ENCODE measurements around the gene PUS3.

The PUS3 gene, protein sequence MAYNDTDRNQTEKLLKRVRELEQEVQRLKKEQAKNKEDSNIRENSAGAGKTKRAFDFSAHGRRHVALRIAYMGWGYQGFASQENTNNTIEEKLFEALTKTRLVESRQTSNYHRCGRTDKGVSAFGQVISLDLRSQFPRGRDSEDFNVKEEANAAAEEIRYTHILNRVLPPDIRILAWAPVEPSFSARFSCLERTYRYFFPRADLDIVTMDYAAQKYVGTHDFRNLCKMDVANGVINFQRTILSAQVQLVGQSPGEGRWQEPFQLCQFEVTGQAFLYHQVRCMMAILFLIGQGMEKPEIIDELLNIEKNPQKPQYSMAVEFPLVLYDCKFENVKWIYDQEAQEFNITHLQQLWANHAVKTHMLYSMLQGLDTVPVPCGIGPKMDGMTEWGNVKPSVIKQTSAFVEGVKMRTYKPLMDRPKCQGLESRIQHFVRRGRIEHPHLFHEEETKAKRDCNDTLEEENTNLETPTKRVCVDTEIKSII

DNA sequence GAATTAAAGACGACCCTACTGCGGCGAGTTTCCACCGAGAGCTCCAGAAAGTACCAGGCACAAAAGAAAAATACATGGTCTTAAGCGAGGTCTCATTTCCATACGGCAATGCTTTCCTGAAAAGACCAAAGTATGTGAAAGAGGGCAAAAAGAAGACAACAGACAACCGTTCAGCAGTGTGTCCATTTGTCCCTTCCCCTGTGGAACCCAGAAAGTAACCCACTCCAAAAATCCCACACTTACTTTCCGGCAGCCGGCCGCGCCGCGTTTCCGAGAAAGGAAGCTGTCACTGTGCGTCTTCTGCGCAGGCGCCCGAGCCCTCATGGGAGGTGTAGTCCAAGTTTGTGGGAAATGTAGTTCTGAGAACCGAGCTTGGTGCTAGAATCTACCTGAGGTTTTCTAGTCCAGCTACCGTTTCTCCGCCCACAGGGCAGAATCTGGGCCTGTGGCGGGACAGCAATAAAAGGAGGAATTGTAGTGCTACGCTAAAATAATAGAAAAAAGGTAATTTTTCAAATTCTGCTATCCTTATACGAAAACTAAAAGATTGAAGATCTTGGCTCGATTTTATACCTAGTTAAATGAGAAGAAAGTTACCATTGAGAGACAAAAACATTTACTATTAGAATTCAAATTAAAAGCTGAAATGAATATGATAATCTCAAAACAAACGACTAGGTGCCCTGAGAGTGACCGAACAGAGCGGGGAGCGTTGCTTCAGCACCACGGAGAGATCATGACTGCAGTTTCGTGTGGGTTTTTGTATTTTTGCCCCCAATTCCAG is at the start of gene PUS3:
Gene PUS3, minus strand, starts transcription at position 280 of the 784 bp plus-strand sequence. CDS start 6,922 bp downstream, outside the sequence.
- peak; percentile 97 for DNase-seq

DNA sequence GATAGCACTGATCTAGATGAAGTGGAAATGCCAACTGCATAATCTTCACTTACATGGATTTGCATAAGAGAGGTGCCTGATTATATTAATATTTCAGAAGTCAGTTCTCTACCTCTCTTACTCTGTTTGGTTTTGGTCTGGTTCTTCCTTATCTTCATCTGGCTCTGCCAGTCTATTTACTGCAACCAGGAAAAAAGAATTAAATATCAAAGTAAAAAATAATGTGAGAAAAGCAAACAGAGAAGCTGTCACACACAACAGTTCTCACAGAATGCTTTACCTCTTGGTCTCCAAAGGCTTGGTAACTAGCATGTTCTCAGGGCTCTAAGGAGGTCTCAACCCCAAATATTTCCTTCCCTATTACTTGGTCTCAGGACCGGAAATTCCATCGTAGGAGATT is 49.6 kb upstream of the PUS3 start:
- no peak for DNase-seq

DNA sequence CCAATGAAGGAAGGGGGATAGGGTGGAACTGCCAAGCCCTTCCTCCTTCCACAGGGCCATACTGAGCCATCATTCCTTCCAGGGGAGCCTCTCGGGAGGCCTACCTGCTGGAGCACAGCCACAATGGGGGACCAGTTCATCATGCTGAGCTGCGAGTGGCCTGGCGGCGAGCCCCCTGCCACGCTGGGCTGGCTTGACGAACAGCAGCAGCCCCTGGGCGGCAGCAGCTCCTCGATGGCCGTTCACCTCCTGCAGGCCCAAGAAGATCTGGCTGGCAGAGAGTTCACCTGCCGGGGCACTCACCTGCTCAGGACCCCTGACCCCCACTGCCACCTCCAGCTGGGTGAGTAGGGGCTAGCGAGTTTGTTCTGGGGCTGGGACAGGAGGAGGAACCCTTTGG is 48.7 kb upstream of the PUS3 start:
- DNase-seq: no peak

DNA sequence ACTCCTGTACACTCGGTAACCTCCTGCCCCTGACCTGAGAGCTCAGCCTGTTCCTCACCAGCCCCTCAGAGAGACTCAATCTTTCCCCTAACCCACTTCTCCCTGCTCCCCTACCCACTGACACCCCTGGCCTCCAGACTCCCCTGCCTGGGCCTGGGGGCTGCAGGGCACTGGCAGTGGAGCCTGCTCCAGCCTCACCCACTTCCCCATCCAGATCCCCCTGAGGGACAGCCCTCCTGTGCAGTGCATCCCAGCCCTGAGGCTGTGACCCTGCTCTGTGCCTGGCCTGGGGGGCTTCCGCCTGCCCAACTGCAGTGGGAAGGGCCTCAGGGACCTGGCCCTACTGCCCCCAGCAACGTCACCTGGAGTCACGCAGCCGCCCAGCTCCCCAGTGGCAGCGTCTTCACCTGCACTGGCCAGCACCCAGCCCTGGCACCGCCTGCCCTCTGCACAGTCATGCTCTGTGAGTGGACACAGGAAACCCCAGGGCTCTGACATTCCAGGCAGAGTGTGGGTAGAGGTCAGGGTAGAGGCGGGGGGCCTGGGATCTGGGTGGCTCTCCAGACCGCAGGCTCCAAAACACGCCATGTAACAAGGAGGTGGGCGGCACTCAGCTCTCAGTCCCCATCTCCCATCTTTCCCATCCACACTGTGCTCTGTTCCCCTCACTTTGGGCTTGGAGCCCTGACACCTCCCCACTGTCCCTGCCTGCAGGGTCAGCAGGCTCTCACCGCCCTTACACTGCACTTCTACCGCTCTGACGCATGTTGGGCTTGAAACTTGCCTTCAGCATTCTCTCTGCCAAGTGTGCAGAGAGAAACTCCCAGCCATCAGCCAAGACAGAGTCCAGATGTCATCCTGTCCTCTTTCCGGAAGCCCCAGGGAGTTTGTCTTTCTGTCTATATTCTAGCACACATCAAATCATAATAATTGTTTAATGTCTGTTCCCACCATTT is 48.0 kb upstream of the PUS3 start:
- DNase-seq: no peak

DNA sequence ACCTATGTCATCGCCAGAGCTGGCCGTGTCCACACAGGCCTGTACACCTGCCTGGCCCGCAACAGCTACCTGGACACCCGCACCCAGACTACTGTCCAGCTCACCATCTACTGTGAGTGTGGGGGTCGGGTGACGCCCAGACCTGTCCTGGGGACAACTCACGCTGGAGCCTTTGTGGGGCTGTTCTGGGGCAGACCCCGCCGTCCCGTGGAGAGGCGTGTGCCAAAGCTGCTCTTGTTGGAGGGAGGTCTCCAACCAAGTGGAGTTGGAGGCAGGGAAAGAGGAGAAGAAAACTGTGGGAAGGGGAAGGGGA is 47.1 kb upstream of the PUS3 start:
- DNase-seq: no peak

DNA sequence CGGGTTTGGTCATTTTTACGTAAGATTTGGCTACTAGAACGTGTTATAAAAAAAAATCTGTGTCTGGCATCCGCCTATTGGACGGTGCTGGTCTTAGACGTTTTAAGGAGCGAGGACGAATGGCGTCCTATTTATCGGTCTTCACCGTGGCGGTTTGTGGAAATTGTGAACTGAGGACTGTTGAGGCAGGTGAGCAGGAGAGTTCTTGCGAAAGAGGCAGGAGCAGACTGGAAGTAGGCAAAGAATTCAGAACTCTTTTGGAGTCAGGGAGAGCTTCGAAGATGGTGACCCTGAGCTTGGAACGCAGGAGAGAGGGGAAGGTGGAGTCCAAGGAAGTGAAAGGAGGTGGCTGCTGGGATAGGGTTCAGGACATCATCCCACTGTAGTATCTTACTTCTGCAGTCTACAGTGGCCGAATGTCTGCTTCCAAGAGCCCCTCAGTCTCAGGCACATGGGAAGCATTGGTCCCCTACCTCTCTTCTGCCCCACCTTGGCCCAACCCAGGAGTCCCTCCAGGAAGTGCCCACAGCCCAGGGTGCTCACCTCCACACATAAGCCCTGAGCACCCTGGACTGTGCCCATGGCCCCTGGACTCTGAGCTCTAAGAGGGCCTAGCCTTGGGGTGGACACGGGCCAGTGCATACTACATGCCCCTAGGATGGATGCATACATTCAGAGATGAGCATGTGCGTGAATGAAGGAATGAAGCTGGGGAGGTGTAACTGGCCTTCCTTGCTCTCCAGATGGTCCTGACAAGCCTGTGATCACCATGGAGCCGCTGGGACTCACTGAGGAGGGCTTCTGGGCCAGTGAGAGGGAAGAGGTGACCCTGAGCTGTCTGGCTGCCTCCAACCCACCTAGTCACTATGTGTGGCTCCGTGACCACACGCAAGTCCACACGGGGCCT is 46.5 kb upstream of the PUS3 start:
- no peak for DNase-seq

DNA sequence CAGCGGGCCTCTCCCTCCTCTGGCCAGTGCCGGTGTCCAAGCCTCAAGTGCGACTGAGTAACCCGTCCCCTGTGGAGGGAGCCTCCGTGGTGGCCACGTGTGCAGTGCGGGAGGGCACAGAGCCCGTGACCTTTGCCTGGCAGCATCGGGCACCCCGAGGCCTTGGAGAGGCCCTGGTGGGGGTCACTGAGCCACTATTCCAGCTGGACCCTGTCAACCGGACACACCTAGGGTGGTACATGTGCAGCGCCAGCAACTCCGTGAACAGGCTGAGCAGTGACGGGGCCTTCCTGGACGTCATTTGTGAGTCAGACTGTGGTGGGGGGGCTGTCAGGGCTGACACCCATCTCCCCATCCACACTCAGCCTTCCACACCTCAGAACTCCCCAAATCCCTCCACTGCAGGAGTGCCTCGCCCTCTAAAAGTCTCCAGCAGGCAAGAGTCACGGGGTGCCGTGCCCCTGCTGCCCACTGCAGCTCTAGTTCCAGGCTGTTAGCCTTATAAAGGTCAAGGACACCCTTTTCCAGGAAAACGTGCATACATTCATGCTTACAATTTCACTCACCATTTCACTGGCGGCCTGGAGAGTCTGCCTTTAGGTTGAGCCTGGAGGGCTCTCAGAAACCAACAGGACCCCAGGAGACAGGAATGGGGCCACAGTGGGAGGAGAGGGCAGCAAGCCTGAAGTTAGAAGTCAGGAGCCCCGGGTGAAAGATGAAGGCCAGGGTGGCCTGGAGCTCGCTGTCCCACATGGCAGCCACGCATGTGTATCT is 45.5 kb upstream of the PUS3 start:
- DNase-seq: no peak

DNA sequence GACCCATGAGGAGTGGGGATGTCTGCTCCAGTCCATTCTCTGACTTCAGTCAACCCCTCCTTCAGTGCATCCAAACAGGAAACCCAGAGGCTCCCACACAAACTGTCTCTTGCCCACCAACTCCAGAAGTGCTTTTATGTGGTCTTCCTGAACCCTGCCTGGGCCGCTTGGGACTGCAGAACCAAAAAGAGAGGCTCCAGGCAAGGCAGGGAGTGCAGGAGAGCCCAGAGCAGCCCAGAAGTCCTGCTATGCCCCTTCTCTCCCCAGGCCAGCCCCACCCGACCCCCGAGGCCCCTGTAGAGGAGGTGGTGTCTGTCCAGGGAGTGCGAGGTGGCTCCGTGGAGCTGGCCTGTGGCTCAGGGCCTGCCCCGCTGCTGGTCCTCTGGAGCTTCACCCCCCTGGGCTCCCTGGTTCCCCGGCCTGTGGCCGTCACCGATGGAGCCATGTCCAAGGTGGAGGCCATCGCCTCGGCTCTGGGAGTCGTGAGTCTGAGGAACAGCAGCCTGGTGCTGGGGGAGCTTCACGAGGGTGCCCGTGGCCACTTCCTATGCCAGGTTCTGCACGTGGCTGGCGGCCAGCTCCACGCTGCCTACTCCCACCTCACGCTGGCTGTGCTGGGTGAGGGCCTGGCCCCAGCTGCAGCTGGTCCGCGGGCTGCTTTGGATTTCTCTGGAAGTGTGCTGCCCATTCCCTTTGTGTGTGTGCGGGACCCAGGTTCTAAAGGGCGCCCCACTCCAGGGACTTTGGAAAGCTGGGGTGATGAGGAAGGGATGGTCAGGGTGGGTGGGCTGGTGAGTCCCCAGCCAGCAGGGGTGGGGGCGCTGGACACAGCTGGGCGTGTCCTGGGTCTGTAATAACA is 44.6 kb upstream of the PUS3 start:
- DNase-seq: no peak

DNA sequence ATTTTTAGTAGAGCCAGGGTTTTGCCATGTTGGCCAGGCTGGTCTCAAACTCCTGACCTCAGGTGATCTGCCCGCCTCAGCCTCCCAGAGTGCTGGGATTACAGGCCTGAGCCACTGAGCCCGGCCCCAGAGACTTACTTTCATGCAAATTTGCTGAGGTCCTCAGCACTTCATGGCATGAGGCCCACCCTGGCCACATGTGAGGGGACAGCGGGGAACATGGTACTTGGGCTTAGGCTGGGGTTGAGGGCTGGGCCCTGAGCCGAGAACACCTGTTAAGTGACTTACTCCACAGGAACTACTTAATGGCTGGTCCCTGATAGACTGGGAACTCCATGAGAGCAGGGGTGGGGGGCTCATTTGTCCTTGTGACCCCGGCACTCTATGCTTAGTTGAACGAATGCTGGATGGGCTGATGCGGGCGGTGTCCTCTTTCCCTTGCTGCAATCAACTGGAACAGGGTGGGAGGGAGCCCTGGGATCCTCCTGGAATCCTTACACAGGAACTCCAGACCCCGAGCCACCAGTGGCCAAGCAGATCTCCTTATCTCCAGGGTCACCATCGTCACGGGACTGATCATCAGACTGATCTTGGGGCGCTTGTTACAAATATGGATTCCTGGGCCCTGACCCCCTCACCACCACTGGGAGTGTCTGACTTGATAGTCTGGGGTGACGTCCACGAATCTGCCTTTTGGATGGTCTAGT is 43.9 kb upstream of the PUS3 start:
- DNase-seq: no peak

DNA sequence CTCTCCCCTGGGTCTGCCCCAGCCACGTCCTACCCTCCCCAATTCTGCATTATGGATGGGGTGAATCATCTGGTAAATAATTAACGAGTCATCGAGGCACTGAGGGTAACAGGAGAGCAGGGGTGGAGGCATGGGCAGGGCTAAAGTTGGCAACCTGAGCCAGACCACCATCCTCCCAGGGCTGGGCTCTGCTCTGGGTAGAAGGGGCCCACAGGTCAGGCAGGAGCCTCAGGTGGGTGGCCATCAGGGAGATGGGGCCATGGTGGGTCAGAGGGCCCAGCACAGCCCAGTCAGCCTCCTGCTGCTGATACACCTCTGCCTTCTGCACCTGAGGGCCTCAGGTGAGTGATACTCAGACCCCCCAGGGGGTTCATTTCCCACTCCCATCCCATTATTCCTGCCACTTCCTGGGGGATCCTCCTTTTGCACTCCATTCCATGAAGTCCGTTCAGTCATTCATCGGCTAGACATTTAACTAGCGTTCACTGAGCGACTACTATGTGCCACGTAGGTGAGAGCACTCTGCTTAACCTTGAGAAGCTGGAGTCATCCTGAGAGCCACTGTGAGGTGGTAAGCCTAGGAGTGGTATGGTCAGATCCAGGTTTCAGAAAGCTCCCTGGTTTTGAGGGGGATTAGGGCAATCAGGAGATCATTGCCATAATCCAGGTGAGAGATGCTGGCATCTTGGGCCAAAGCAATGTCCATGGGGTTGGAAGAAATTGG is 43.0 kb upstream of the PUS3 start, which contains the start of gene VSIG10L2:
Gene VSIG10L2, plus strand, starts transcription at position 248 of the 724 bp plus-strand sequence. Its CDS starts 12 bp downstream, at position 260.
- DNase-seq: no peak

DNA sequence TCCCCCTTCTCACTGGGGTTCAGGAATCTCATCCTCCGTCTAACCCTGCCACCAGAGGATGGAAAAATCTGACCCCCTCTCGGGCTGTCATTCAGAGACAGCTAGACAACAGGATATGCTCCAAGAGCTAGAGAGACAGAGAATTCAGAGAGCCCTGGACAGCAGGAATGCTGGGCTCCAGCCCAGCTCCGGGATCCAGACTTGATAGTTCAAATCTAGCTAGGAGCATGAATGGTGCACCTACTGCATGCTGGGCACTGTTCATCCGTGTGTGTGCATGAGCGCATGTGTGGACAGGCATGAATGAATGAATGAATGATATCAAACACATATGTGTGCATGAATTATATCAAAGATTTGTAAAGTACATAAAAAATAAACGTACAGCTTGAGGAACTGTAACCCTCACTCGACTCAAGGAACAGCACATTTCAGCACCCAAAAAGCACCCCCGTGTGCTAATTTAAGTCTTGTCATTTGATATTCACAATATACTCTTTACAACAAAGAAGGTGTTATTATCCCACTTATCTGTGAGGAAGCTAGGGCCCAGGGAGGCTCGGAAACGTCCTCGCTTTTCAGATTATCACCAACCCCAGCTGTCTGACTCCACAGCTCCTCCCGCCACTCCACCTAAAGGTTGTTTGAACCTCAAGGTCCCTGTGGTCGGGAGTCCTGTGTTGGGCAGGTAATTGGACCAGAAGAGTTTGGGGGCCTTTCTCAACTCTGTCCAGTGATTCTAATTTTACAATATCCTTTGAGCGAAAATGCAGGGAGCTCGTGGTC is 42.2 kb upstream of the PUS3 start:
- no peak for DNase-seq

DNA sequence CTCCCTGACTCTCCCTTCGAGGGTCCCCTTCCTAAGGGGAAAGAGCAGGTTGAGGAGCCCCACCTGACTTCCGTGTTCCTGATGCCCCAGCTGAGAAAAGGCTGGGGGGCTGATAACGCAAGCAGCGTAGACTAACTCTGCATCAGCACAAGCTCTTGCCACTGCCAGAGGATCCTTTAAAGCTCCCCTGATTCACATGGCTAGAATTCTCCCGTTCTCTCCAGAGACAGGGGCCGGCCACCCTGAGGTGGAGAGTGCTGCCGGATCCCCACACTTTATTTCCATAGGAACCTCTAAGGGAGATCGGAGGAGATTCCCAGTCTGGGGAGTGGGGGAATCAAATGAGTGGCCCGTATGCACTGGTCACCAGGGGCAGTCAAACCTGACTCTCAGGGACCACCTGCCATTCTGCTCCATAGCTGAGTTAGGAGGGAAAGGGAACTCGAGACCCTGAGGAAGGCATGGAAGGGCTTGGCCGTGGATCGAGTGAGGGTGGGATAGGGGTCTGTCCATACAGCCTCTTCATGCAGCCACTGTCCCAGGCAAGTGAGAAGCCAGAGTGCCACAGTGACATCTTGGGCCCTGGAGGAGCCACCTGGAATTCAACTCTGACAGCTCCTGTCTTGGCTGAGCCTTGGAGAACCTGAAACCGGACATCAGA is 41.5 kb upstream of the PUS3 start:
- no peak for DNase-seq

DNA sequence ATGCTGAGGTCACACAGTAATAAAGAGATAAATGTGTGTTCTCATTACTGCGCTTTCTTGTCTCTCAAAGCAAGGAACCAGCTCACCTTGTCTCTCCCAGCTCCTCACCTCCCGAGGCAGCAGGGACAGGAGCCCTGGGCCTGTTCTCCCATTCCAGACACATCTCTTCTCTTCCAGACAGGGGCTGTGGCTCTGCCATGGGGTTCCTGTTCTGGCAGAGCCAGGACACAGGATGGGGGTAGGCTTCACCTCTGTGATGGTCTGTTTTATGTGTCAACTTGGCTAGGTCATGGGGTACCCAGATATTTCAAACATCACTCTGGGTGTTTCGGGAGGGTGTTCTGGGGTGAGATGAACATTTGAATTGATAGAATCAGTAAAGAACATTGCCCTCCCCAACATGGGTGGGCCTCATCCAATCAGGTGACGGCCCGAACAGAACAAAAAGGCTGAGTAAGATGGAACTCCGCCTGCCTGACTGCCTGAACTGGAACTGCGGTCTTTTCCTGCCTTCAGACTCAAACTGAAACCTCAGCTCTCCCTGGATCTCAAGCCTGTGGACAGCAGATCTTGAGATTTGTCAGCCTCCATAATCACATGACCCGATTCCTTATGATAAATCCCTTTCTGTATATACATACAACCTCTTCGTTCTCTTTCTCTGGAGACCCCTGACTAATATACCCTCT is 40.8 kb upstream of the PUS3 start:
- no peak for DNase-seq

DNA sequence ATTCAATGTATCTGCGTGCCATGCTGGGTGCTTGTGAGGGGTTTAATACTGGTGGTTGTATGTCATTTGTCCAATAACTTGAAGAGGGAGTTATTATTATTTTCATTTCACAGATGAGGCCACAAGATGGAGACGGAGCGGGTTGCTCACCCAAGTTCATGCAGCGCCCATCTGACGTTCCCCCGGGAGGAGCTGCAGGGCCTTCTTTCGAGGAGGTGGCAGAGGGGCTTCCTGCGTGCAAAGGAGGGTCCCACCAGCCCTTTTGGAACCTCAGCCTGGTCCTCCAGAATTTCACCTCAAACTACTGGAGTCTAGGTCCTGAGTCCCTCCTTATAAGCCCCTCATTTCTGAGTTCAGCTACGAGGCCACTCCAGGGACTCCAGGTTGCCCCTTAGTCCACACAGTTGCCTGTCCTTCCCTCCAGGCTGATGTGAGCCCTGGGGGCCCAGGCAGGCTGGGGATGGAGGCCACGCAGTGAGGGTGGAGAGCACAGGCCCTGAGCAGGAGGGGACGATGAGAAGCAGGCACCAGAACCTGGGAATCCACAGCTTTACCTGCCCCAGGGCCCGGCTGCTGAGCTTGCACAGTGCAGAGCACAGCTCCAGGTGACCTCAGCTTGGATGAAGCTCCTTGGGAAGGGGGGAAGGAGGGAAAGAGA is 39.9 kb upstream of the PUS3 start:
- no peak for DNase-seq

DNA sequence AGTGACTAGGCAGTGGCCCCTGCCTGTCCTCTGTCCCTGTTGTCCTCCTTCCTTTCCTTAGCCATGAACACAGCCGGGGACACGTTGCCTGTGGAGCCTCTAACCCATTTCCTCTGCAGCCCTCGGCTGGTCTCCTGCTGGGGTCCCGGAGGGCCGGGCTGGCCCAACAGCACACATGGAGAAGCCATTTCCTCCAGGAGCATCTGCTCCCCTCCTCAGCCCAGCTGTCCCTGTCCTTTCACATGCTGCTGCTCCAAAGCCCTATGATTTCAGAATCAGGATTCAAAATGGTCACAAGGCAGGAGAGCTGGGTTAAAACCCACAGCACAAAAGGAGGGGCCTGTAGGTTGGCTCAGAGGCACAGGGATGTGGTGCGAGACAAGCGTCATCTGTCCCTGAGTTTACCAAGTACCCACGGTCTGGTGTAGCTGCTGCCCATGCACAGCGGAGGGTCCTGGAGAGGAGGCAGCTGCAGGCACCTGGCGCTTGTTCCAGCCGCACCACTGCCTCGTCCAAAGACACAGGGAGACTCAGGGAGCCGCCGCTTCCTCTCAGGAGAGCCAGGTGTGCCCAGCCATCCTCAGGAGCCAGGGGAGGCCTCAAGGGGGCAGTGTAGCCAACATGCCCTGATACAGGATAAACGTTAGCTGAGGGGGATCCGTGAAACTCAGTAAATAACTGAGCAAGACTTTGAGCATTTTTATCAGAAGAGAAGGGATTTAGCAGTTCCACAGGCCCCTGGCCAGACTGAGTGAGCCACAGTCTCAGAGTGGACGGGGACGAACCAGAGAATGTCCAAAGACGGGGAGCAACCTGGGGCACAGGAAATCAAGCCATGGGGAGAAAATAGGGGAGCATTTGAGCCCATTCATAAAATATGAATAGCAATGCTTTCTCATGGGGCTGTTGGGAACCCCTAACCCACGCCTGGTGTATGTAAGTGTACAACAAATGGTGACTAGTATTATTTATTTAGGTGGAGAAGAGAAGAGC is 38.9 kb upstream of the PUS3 start:
- peak; percentile 97 for DNase-seq

Data from DMS79 treated with DMSO at 0.1 percent for 48 hours (cell line).